SH-SY5Y (cell line): Measurements from ENCODE around the gene CPXM2.

Experiments
- GATA2 ChIP-seq: IDR thresholded peaks from 2 replicates; pipeline ENCODE4 v1.6.1; 2011; ENCODE audit warnings: mild to moderate bottlenecking, low read depth, low read length
- GATA3 ChIP-seq: IDR thresholded peaks from 2 replicates; pipeline ENCODE4 v1.6.1; 2011; ENCODE audit warnings: low read depth, mild to moderate bottlenecking, low read length, moderate library complexity

DNA sequence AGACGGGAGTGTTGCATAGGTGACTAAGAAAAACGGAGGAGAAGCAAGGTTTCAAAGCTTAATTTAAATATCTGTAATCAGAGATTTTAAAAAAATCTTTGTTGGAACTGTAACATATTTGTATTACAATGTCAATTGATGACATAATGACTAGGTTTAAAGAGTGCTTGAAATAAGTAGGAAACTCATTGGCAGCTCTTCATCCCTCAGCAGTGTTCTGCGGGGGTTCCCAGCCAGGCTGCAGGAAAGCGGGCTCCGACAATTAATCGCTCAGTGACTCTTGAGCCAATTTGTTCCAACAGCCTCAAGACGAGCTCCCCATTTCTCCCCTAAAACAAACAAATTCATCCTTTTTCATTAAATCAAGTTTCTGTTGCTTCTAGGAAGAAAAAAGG, 22.6 kb downstream of the CPXM2 start:
- TF ChIP-seq GATA2 (no peak), GATA3 (no peak)
